Measurements from ENCODE around the gene CCDC92B. TPM values are rescaled to one million over a fixed set of nuclear protein-coding genes. Genes with fewer than 3 reads are reported as not detected.
A peak's percentile ranks its signal among the peaks of the same experiment; 100 is the strongest.

CCDC92B gene
- total and polyA plus RNA-seq, 10 of the 15 experiments (the other 5 are each of a cell fraction or from before 2014, with no cell fraction given): not detected

GRCh38 chr17:2711608-2712299 lies 37.7 kb downstream of the CCDC92B start, which contains the start of gene CLUH (continued):
- TF ChIP-seq, protein P1, sequence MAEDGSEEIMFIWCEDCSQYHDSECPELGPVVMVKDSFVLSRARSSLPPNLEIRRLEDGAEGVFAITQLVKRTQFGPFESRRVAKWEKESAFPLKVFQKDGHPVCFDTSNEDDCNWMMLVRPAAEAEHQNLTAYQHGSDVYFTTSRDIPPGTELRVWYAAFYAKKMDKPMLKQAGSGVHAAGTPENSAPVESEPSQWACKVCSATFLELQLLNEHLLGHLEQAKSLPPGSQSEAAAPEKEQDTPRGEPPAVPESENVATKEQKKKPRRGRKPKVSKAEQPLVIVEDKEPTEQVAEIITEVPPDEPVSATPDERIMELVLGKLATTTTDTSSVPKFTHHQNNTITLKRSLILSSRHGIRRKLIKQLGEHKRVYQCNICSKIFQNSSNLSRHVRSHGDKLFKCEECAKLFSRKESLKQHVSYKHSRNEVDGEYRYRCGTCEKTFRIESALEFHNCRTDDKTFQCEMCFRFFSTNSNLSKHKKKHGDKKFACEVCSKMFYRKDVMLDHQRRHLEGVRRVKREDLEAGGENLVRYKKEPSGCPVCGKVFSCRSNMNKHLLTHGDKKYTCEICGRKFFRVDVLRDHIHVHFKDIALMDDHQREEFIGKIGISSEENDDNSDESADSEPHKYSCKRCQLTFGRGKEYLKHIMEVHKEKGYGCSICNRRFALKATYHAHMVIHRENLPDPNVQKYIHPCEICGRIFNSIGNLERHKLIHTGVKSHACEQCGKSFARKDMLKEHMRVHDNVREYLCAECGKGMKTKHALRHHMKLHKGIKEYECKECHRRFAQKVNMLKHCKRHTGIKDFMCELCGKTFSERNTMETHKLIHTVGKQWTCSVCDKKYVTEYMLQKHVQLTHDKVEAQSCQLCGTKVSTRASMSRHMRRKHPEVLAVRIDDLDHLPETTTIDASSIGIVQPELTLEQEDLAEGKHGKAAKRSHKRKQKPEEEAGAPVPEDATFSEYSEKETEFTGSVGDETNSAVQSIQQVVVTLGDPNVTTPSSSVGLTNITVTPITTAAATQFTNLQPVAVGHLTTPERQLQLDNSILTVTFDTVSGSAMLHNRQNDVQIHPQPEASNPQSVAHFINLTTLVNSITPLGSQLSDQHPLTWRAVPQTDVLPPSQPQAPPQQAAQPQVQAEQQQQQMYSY (CRISPR knock-in tag; IDR thresholded peaks at IDR 0.05): no peak
- TF ChIP-seq POLR2A (IDR thresholded peaks at IDR 0.05; ENCODE audit: low read depth, low read length): peak; percentile 87
- no peak for TF ChIP-seq BMI1 (IDR thresholded peaks at IDR 0.05; ENCODE audit: borderline replicate concordance)
- TF ChIP-seq, protein P2, sequence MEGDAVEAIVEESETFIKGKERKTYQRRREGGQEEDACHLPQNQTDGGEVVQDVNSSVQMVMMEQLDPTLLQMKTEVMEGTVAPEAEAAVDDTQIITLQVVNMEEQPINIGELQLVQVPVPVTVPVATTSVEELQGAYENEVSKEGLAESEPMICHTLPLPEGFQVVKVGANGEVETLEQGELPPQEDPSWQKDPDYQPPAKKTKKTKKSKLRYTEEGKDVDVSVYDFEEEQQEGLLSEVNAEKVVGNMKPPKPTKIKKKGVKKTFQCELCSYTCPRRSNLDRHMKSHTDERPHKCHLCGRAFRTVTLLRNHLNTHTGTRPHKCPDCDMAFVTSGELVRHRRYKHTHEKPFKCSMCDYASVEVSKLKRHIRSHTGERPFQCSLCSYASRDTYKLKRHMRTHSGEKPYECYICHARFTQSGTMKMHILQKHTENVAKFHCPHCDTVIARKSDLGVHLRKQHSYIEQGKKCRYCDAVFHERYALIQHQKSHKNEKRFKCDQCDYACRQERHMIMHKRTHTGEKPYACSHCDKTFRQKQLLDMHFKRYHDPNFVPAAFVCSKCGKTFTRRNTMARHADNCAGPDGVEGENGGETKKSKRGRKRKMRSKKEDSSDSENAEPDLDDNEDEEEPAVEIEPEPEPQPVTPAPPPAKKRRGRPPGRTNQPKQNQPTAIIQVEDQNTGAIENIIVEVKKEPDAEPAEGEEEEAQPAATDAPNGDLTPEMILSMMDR (IDR thresholded peaks at IDR 0.05 in 2 of 3, conservative IDR thresholded peaks at IDR 0.05 in 1 of 3; ENCODE audit: control insufficient read depth in 2 of 3, extremely low read depth in 1 of 3, insufficient read depth in 1 of 3, low read depth in 3 of 3, low read length in 3 of 3): no peak
- no peak for TF ChIP-seq FOXK2 (IDR thresholded peaks at IDR 0.05)
- no peak for TF ChIP-seq RCOR1 (conservative IDR thresholded peaks at IDR 0.05; ENCODE audit: low read depth, low read length)
- no peak for TF ChIP-seq MEF2A (IDR thresholded peaks at IDR 0.05; ENCODE audit: insufficient read depth, low read depth, low read length)
- TF ChIP-seq POLR2AphosphoS2 (IDR thresholded peaks at IDR 0.05; ENCODE audit: low read depth, low read length): no peak
- no peak for TF ChIP-seq TCF3 (IDR thresholded peaks at IDR 0.05; ENCODE audit: borderline replicate concordance, insufficient read depth, low read depth, low read length)
- TF ChIP-seq RELB (IDR thresholded peaks at IDR 0.05; ENCODE audit: low read depth): peak; percentile 92
- 0 out of 2 replicates have a peak, but pooled peaks have one; percentile 28 for TF ChIP-seq RAD51 (IDR thresholded peaks at IDR 0.05)
- TF ChIP-seq, protein P3, sequence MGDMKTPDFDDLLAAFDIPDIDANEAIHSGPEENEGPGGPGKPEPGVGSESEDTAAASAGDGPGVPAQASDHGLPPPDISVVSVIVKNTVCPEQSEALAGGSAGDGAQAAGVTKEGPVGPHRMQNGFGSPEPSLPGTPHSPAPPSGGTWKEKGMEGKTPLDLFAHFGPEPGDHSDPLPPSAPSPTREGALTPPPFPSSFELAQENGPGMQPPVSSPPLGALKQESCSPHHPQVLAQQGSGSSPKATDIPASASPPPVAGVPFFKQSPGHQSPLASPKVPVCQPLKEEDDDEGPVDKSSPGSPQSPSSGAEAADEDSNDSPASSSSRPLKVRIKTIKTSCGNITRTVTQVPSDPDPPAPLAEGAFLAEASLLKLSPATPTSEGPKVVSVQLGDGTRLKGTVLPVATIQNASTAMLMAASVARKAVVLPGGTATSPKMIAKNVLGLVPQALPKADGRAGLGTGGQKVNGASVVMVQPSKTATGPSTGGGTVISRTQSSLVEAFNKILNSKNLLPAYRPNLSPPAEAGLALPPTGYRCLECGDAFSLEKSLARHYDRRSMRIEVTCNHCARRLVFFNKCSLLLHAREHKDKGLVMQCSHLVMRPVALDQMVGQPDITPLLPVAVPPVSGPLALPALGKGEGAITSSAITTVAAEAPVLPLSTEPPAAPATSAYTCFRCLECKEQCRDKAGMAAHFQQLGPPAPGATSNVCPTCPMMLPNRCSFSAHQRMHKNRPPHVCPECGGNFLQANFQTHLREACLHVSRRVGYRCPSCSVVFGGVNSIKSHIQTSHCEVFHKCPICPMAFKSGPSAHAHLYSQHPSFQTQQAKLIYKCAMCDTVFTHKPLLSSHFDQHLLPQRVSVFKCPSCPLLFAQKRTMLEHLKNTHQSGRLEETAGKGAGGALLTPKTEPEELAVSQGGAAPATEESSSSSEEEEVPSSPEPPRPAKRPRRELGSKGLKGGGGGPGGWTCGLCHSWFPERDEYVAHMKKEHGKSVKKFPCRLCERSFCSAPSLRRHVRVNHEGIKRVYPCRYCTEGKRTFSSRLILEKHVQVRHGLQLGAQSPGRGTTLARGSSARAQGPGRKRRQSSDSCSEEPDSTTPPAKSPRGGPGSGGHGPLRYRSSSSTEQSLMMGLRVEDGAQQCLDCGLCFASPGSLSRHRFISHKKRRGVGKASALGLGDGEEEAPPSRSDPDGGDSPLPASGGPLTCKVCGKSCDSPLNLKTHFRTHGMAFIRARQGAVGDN (IDR thresholded peaks at IDR 0.05): peak; percentile 60; the same call in 1 of the 2 replicates
- 0 out of 2 replicates have a peak, but pooled peaks have one; percentile 38 for TF ChIP-seq HDGF (IDR thresholded peaks at IDR 0.05)
- TF ChIP-seq NR2F1 (conservative IDR thresholded peaks at IDR 0.05): peak; percentile 98
- peak; percentile 83 for TF ChIP-seq SP1 (IDR thresholded peaks at IDR 0.05; ENCODE audit: low read depth, low read length)
- no peak for TF ChIP-seq IRF4 (IDR thresholded peaks at IDR 0.05; ENCODE audit: low read depth, low read length)
- 0 out of 2 replicates have a peak, but pooled peaks have one; percentile 17 for TF ChIP-seq NRF1 (conservative IDR thresholded peaks at IDR 0.05; ENCODE audit: low read depth, low read length)
- peak; percentile 85; the same call in 1 of the 2 replicates for TF ChIP-seq CREB1 (IDR thresholded peaks at IDR 0.05; ENCODE audit: low read depth)
- peak; percentile 91 for TF ChIP-seq MAX (IDR thresholded peaks at IDR 0.05; ENCODE audit: low read depth, low read length)

Data from GM12878 (cell line).